ENCODE data around the gene LYPD6B. TPM values are rescaled to one million over a fixed set of nuclear protein-coding genes. Genes with fewer than 3 reads are reported as not detected.

The LYPD6B gene
- total and polyA plus RNA-seq, 10 of the 15 experiments (the other 5 are each of a cell fraction or from before 2014, with no cell fraction given): 1.0 to 6.6 (median 4.0) TPM

- no peak for FAIRE-seq
- Histone ChIP-seq H3K4me1 (ENCODE audit: control insufficient read depth, insufficient read depth, low read length) (peaks cover 6% of the 10 kb centered on the region), H3K4me3 (no peak overlapping the region), H3K36me3 (ENCODE audit: control insufficient read depth in 2 of 2, insufficient read depth in 2 of 2, low read length in 1 of 2) (no peaks in the 10 kb centered on the region), H3K9ac (ENCODE audit: control insufficient read depth, insufficient read depth, low read length) (no peak overlapping the region), H3K4me2 (ENCODE audit: control insufficient read depth, insufficient read depth) (no peak overlapping the region), H2AFZ (ENCODE audit: control insufficient read depth, low read depth, low read length) (no peak overlapping the region), H3K79me2 (ENCODE audit: control insufficient read depth, insufficient read depth, low read length) (no peaks in the 10 kb centered on the region), H4K20me1 (ENCODE audit: control insufficient read depth, insufficient read depth) (no peaks in the 10 kb centered on the region), H3K27me3 (replicated peaks in 1 of 2; ENCODE audit: control insufficient read depth in 2 of 2, insufficient read depth in 2 of 2, low read length in 1 of 2) (no peaks in the 10 kb centered on the region), H3K27ac (ENCODE audit: control insufficient read depth, insufficient read depth) (no peak overlapping the region), H3K9me3 (replicated peaks; ENCODE audit: control insufficient read depth, insufficient read depth, low read length) (no peaks in the 10 kb centered on the region; the same call in 2 of the 3 replicates)
- no peak for ATAC-seq
- DNase-seq (ENCODE audit: low read depth, low spot score): no peak
- ChIA-PET CTCF (no interaction called here), SMC1A (ENCODE audit: uncharacterized antibody, unreplicated experiment) (no interaction called here), POLR2A (no interaction called here), RAD21 (ENCODE audit: unreplicated experiment) (no interaction called here)
- no TSS peak for BruUV-seq (replicated peaks)
- WGBS (ENCODE audit: insufficient coverage, insufficient replicate concordance, low lambda C conversion rate, missing lambda C conversion rate): 80% methylated on average over 9 of the region's 9 CpGs
- in situ Hi-C loops (cut with MboI) (no loop called here), intact Hi-C loops (cut with micrococcal nuclease; ENCODE audit: unreplicated experiment) (no loop called here)
- TF ChIP-seq HDAC6 (IDR thresholded peaks at IDR 0.05; ENCODE audit: unreplicated experiment): no peak
- no peak for TF ChIP-seq EGR1 (IDR thresholded peaks at IDR 0.05; ENCODE audit: borderline replicate concordance in 1 of 2, low read depth in 2 of 2, low read length in 2 of 2)
- no peak for TF ChIP-seq ZNF207 (IDR thresholded peaks at IDR 0.05; ENCODE audit: borderline replicate concordance)
- no peak for TF ChIP-seq JUNB (IDR thresholded peaks at IDR 0.05)
- TF ChIP-seq CBX5 (IDR thresholded peaks at IDR 0.05; ENCODE audit: low read depth): no peak
These were observed 32.3 kb downstream of the LYPD6B start for GRCh38 chr2:149070681-149071320.

GRCh38 chr2:149075105-149075504 is 36.6 kb downstream of the LYPD6B start:
- ChIA-PET CTCF (interaction anchor here (0.6 to 1.0 kb wide), 2 partner anchors 57 to 58 kb away, joined by 3 to 4 read pairs; no protein-coding TSS in a partner anchor), RAD21 (ENCODE audit: unreplicated experiment) (no interaction called here), POLR2A (no interaction called here), SMC1A (ENCODE audit: uncharacterized antibody, unreplicated experiment) (interaction anchor here (1.0 kb wide), 1 partner anchor 57 kb away, joined by 3 read pairs; no protein-coding TSS in a partner anchor)
- Histone ChIP-seq H3K27ac (ENCODE audit: control insufficient read depth, insufficient read depth) (no peak overlapping the region), H2AFZ (ENCODE audit: control insufficient read depth, low read depth, low read length) (no peak overlapping the region), H3K4me1 (ENCODE audit: control insufficient read depth, insufficient read depth, low read length) (no peaks in the 10 kb centered on the region), H3K27me3 (replicated peaks in 1 of 2; ENCODE audit: control insufficient read depth in 2 of 2, insufficient read depth in 2 of 2, low read length in 1 of 2) (no peaks in the 10 kb centered on the region), H3K9me3 (replicated peaks; ENCODE audit: control insufficient read depth, insufficient read depth, low read length) (no peaks in the 10 kb centered on the region), H3K36me3 (ENCODE audit: control insufficient read depth in 2 of 2, insufficient read depth in 2 of 2, low read length in 1 of 2) (no peaks in the 10 kb centered on the region), H4K20me1 (ENCODE audit: control insufficient read depth, insufficient read depth) (no peaks in the 10 kb centered on the region), H3K9ac (ENCODE audit: control insufficient read depth, insufficient read depth, low read length) (no peak overlapping the region), H3K4me3 (no peak overlapping the region), H3K4me2 (ENCODE audit: control insufficient read depth, insufficient read depth) (no peak overlapping the region), H3K79me2 (ENCODE audit: control insufficient read depth, insufficient read depth, low read length) (no peaks in the 10 kb centered on the region)
- WGBS (ENCODE audit: insufficient coverage, insufficient replicate concordance, low lambda C conversion rate, missing lambda C conversion rate): 53% methylated on average over 2 of the region's 2 CpGs
- DNase-seq (ENCODE audit: low read depth, low spot score): no peak
- BruUV-seq (replicated peaks): no TSS peak
- FAIRE-seq: no peak
- in situ Hi-C loops (cut with MboI): no loop called here
- no peak for ATAC-seq
- TF ChIP-seq SUZ12 (IDR thresholded peaks at IDR 0.05; ENCODE audit: unreplicated experiment): no peak
- intact Hi-C loops (cut with micrococcal nuclease; ENCODE audit: unreplicated experiment): no loop called here
